HG03378 (cell line): Measurements from ENCODE around the gene SLC16A11.
"Not testable (repeated sequence)": the region's sequence is repeated elsewhere in the genome, so short reads cannot be mapped to it uniquely, and the experiment has no call there.

ENCODE experiments used
- ATAC-seq: cut with Tn5 transposase; IDR thresholded peaks from one replicate; pipeline ENCODE4 v1.9.1; 2021; ENCODE audit warnings: mild to moderate bottlenecking, moderate library complexity; ENCODE audit not compliant: unreplicated experiment

SLC16A11 gene

GRCh38 chr17:7043497-7044198, at the start of gene SLC16A11:
TSS of gene SLC16A11 (minus strand) at chr17:7044092. CDS start at chr17:7043513, 579 bp downstream.
- ATAC-seq = no peak

- ATAC-seq = not testable (repeated sequence)
Measured at GRCh38 chr17:7091311-7092005, 47.6 kb upstream of the SLC16A11 start.

- not testable (repeated sequence) for ATAC-seq
Measured at GRCh38 chr17:7089570-7089969, 45.7 kb upstream of the SLC16A11 start.

- ATAC-seq = not testable (repeated sequence)
Measured at GRCh38 chr17:7088442-7088841, 44.5 kb upstream of the SLC16A11 start.

- ATAC-seq = no peak
Measured at GRCh38 chr17:7084088-7084487, 40.2 kb upstream of the SLC16A11 start.

- ATAC-seq = no peak
Measured at GRCh38 chr17:7083592-7083991, 39.7 kb upstream of the SLC16A11 start.

- ATAC-seq = no peak
Measured at GRCh38 chr17:7081341-7082062, 37.6 kb upstream of the SLC16A11 start.

- ATAC-seq = no peak
Measured at GRCh38 chr17:7080456-7081041, 36.7 kb upstream of the SLC16A11 start.

- no peak for ATAC-seq
Measured at GRCh38 chr17:7079581-7080455, 35.9 kb upstream of the SLC16A11 start, which contains the start of gene CLEC10A. TSS of gene CLEC10A (minus strand) at chr17:7080251. CDS start at chr17:7078812, 1,439 bp downstream.

- ATAC-seq = no peak
Measured at GRCh38 chr17:7078711-7079110, 34.8 kb upstream of the SLC16A11 start.

GRCh38 chr17:7077911-7078546, 34.1 kb upstream of the SLC16A11 start:
- ATAC-seq = no peak

- ATAC-seq = no peak
Measured at GRCh38 chr17:7074931-7075330, 31.0 kb upstream of the SLC16A11 start.

- ATAC-seq = no peak
Measured at GRCh38 chr17:7072406-7072805, 28.5 kb upstream of the SLC16A11 start.

- ATAC-seq = no peak
Measured at GRCh38 chr17:7070712-7071111, 26.8 kb upstream of the SLC16A11 start.

- no peak for ATAC-seq
Measured at GRCh38 chr17:7068268-7068667, 24.4 kb upstream of the SLC16A11 start.

- ATAC-seq = no peak
Measured at GRCh38 chr17:7067198-7067597, 23.3 kb upstream of the SLC16A11 start.

- no peak for ATAC-seq
Measured at GRCh38 chr17:7064261-7064660, 20.4 kb upstream of the SLC16A11 start.

- ATAC-seq = no peak
Measured at GRCh38 chr17:7063518-7064094, 19.7 kb upstream of the SLC16A11 start.

- no peak for ATAC-seq
Measured at GRCh38 chr17:7060165-7060891, 16.4 kb upstream of the SLC16A11 start.
